Measurements from ENCODE around the gene DCUN1D2. TPM values are rescaled to one million over a fixed set of nuclear protein-coding genes. Genes with fewer than 3 reads are reported as not detected.
A peak's percentile ranks its signal among the peaks of the same experiment; 100 is the strongest.
"Not testable (repeated sequence)": the region's sequence is repeated elsewhere in the genome, so short reads cannot be mapped to it uniquely, and the experiment has no call there.

DCUN1D2 gene
- total RNA-seq, 4 donors from 2014 or later, result 13.6 to 32.5 (median 24.5) TPM

DNA sequence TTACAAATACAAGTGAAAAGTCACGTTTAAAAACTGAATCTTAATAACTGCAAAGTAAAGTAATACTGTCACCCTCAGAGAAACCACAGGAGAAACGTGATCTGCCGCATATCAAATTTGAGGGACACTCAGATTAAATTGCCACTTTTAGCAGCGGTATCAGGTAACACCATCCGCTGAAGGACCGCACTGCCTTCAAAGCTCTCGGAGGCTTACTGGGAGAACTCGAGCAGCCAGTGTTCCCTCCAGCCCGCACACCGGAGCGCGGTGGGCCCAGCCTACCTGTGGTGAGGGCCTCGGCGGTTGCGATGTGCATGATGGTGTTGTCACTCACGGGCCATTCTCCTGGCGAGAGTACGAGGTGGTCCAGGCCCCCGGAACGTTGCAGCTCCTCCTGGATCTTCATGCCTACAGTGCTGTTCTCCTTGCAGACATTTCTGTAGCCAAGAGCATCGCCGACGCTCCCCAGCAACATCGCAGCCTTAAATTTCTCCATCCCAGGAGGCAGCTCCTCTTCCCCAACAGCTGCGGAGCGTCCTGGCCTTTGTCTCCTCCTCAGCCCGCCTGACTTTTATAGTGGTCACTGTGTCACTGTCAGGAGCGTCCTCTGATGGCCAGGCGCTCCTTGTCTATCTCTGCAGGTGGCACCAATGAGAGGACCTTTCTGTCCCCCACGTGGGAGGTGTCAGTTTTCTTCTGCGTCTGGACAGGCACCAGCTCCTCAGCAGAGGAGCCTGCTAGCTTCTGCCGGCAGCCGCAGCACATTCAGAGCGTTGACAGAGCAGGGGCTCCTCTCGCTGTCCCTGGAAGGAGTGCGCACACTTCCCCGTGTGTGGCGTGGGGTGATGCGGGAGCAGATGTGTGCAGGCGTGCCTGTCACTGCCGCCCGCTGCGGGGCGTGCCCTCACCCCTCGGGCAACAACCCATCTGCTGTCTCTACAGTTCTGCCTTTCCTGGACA, 37.3 kb downstream of the DCUN1D2 start, which contains the start of gene ADPRHL1:
ADPRHL1 (minus strand) TSS at position 547 of the 960 bp plus-strand sequence; CDS start at position 496, 51 bp downstream.
- TF ChIP-seq POLR2AphosphoS5 (IDR thresholded peaks at IDR 0.05), result no peak
- no peak for TF ChIP-seq EP300 (IDR thresholded peaks at IDR 0.05)
- TF ChIP-seq POLR2A (IDR thresholded peaks at IDR 0.05; ENCODE audit: low read depth), result peak; percentile 65
- TF ChIP-seq CTCF (IDR thresholded peaks at IDR 0.05), result no peak
- intact Hi-C loops (cut with DNase I), result no loop called here
- Histone ChIP-seq H3K36me3 (peaks cover 21 to 50% (median 39%) of the 10 kb centered on the region in 4 donors), H3K27ac (replicated peaks in 1 of 4) (no peak within 1 kb of the TSS), H3K27me3 (no peaks in the 10 kb centered on the region), H3K4me3 (no peak within 1 kb of the TSS), H3K4me1 (peaks cover under 1 to 18% (median 4%) of the 10 kb centered on the region in 4 donors), H3K9me3 (no peaks in the 10 kb centered on the region)
- 73% methylated on average over 35 of the region's 45 CpGs for WGBS
- no peak for DNase-seq (ENCODE audit: extremely low spot score)

GRCh38 chr13:113452466-113452865, 38.0 kb downstream of the DCUN1D2 start:
- Histone ChIP-seq H3K4me3 (no peak overlapping the region), H3K27ac (replicated peaks in 1 of 4) (no peak overlapping the region)

GRCh38 chr13:113451951-113452421, 38.5 kb downstream of the DCUN1D2 start:
- intact Hi-C loops (cut with DNase I), result no loop called here
- DNase-seq (ENCODE audit: extremely low spot score), result no peak
- Histone ChIP-seq H3K27me3 (no peaks in the 10 kb centered on the region), H3K4me3 (no peak overlapping the region), H3K27ac (replicated peaks in 1 of 4) (no peak overlapping the region), H3K36me3 (peaks cover 21 to 37% (median 27%) of the 10 kb centered on the region in 4 donors), H3K9me3 (no peaks in the 10 kb centered on the region), H3K4me1 (peaks cover 0 to 21% (median 2%) of the 10 kb centered on the region in 4 donors)
- 99% methylated on average over 12 of the region's 24 CpGs for WGBS
- TF ChIP-seq POLR2A (IDR thresholded peaks at IDR 0.05; ENCODE audit: low read depth) (no peak), CTCF (IDR thresholded peaks at IDR 0.05) (no peak), EP300 (IDR thresholded peaks at IDR 0.05) (no peak), POLR2AphosphoS5 (IDR thresholded peaks at IDR 0.05) (no peak)

More at GRCh38 chr13:113452466-113452865, 38.0 kb downstream of the DCUN1D2 start:
- TF ChIP-seq POLR2A (IDR thresholded peaks at IDR 0.05; ENCODE audit: low read depth), result no peak
- no peak for TF ChIP-seq POLR2AphosphoS5 (IDR thresholded peaks at IDR 0.05)
- no peak for TF ChIP-seq CTCF (IDR thresholded peaks at IDR 0.05)
- no peak for TF ChIP-seq EP300 (IDR thresholded peaks at IDR 0.05)
- Histone ChIP-seq H3K9me3 (no peaks in the 10 kb centered on the region), H3K27me3 (no peaks in the 10 kb centered on the region), H3K36me3 (peaks cover 21 to 42% (median 31%) of the 10 kb centered on the region in 4 donors), H3K4me1 (peaks cover 0 to 21% (median 2%) of the 10 kb centered on the region in 4 donors)
- 80% methylated on average over 4 of the region's 4 CpGs for WGBS
- no peak for DNase-seq (ENCODE audit: extremely low spot score)
- intact Hi-C loops (cut with DNase I), result no loop called here

- intact Hi-C loops (cut with DNase I); H3K4me3 ChIP-seq; H3K9me3 ChIP-seq; H3K27ac ChIP-seq (replicated peaks in 1 of 4); DNase-seq (ENCODE audit: extremely low spot score); H3K27me3 ChIP-seq: not testable (repeated sequence)
- TF ChIP-seq CTCF (IDR thresholded peaks at IDR 0.05), result peak in 2 of 3 experiments; percentile 33 to 55
- Histone ChIP-seq H3K4me1 (peaks cover 0 to 27% (median 2%) of the 10 kb centered on the region in 4 donors), H3K36me3 (peaks cover 13 to 28% (median 19%) of the 10 kb centered on the region in 4 donors)
- WGBS, result 83% methylated on average over 13 of the region's 19 CpGs
These were observed 39.5 kb downstream of the DCUN1D2 start for GRCh38 chr13:113450861-113451620.

DNA sequence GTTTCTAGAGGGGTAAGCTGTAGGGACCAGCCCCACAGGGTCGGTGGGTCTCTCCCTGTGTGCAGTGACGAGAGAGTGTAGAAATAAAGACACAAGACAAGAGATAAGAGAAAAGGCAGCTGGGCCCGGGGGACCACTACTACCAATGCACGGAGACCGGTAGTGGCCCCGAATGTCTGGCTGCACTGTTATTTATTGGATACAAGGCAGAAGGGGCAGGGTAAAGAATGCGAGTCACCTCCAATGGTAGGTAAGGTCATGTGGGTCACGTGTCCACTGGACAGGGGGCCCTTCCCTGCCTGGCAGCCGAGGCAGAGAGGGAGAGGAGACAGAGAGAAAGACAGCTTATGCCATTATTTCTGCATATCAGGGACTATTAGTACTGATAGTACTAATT, 40.2 kb downstream of the DCUN1D2 start:
- DNase-seq (ENCODE audit: extremely low spot score); H3K27me3 ChIP-seq; H3K27ac ChIP-seq (replicated peaks in 1 of 4); H3K9me3 ChIP-seq; H3K4me3 ChIP-seq; intact Hi-C loops (cut with DNase I): not testable (repeated sequence)
- Histone ChIP-seq H3K4me1 (peaks cover 0 to 34% (median 2%) of the 10 kb centered on the region in 4 donors), H3K36me3 (peaks cover 6 to 21% (median 13%) of the 10 kb centered on the region in 4 donors)
- 93% methylated on average over 9 of the region's 9 CpGs for WGBS

Data from esophagus muscularis mucosa (tissue), 4 donors.